Vagina (tissue), 2 donors: Measurements from ENCODE around the gene CTNND2. TPM values are rescaled to one million over a fixed set of nuclear protein-coding genes. Genes with fewer than 3 reads are reported as not detected.

ENCODE experiments used
- DNase-seq, 2 donors: peaks; one replicate each; pipeline ENCODE4 v3.0.0-alpha.2; 2017; ENCODE audit errors: extremely low spot score in 2 of 2
- H3K27ac ChIP-seq: fragments of 200-600 bp; sonication (generic); one replicate; pipeline ENCODE4 v1.5.1; 2019
- H3K27me3 ChIP-seq: fragments of 200-600 bp; sonication (generic); one replicate; pipeline ENCODE4 v1.5.1; 2019
- H3K36me3 ChIP-seq, 2 donors: fragments of 200-600 bp; sonication (generic); one replicate each; pipeline ENCODE4 v1.5.1; 2017 to 2019
- H3K4me1 ChIP-seq: fragments of 200-600 bp; sonication (generic); one replicate; pipeline ENCODE4 v1.5.1; 2019
- H3K4me3 ChIP-seq, 2 donors: fragments of 200-600 bp; sonication (generic); 1 replicate in 1 of 2; 2 replicates in 1 of 2; pipeline ENCODE4 v1.5.1; 2016 to 2019
- H3K9me3 ChIP-seq: fragments of 200-600 bp; sonication (generic); one replicate; pipeline ENCODE4 v1.5.1; 2019
- CTCF ChIP-seq, 3 experiments: fragments of 450-650 bp in 2 of 3; fragments of 200-600 bp in 1 of 3; sonication (generic) in 1 of 3; IDR thresholded peaks; one replicate each; pipeline ENCODE4 v1.5.1; 2017 to 2019; ENCODE audit warnings: antibody characterized with exemption in 3 of 3, mild to moderate bottlenecking in 2 of 3, moderate library complexity in 2 of 3
- POLR2A ChIP-seq, 2 donors: fragments of 450-650 bp; IDR thresholded peaks; one replicate each; pipeline ENCODE4 v1.6.1; 2017; ENCODE audit warnings: antibody characterized with exemption in 2 of 2, mild to moderate bottlenecking in 2 of 2, moderate library complexity in 2 of 2
- POLR2AphosphoS5 ChIP-seq, 2 donors: sonication (generic); formaldehyde crosslinking; IDR thresholded peaks; one replicate each; pipeline ENCODE4 v1.9.0; 2017; ENCODE audit warnings: antibody characterized with exemption in 2 of 2, mild to moderate bottlenecking in 2 of 2, low read depth in 1 of 2; ENCODE audit not compliant: insufficient read depth in 1 of 2
- intact Hi-C: fragments of 100-400 bp; cut with DNase I; formaldehyde crosslinking; loops from one replicate; pipeline ENCODE4 v1.15.1; 2023
- total RNA-seq: library from RNA; depleted of rRNA; stranded (reverse); fragments of >200 nt; gene quantifications from one replicate; pipeline ENCODE4 v1.2.3, GENCODE V29; 2016

The CTNND2 gene
- total RNA-seq, 1 donor from 2014 or later = 1.7 TPM

GRCh38 chr5:11815916-11816315 is 88.3 kb downstream of the CTNND2 start:
- intact Hi-C loops = no loop called here
- H3K36me3 ChIP-seq = no peaks in the 10 kb centered on the region
- no peak for TF ChIP-seq CTCF (IDR thresholded peaks at IDR 0.05)
- TF ChIP-seq POLR2A (IDR thresholded peaks at IDR 0.05) = no peak
- no peak for TF ChIP-seq POLR2AphosphoS5 (IDR thresholded peaks at IDR 0.05; ENCODE audit: insufficient read depth in 1 of 2, low read depth in 1 of 2)
- no peak overlapping the region for H3K4me3 ChIP-seq
- no peaks in the 10 kb centered on the region for H3K9me3 ChIP-seq
- no peaks in the 10 kb centered on the region for H3K4me1 ChIP-seq
- no peak overlapping the region for H3K27ac ChIP-seq
- no peaks in the 10 kb centered on the region for H3K27me3 ChIP-seq
- DNase-seq = no peak

- intact Hi-C loops = no loop called here
- DNase-seq = no peak
- H3K27ac ChIP-seq = no peak overlapping the region
Observed at GRCh38 chr5:11815481-11815880, 88.8 kb downstream of the CTNND2 start.

GRCh38 chr5:11814373-11814772 is 89.9 kb downstream of the CTNND2 start:
- Histone ChIP-seq H3K9me3 (no peaks in the 10 kb centered on the region), H3K4me3 (no peak overlapping the region), H3K27ac (no peak overlapping the region), H3K27me3 (no peaks in the 10 kb centered on the region), H3K36me3 (no peaks in the 10 kb centered on the region), H3K4me1 (no peaks in the 10 kb centered on the region)
- no peak for TF ChIP-seq POLR2A (IDR thresholded peaks at IDR 0.05)
- intact Hi-C loops = no loop called here
- no peak for DNase-seq

More at GRCh38 chr5:11815481-11815880, 88.8 kb downstream of the CTNND2 start:
- H3K4me1 ChIP-seq = no peaks in the 10 kb centered on the region
- H3K27me3 ChIP-seq = no peaks in the 10 kb centered on the region
- H3K4me3 ChIP-seq = no peak overlapping the region
- H3K9me3 ChIP-seq = no peaks in the 10 kb centered on the region
- no peaks in the 10 kb centered on the region for H3K36me3 ChIP-seq
- TF ChIP-seq POLR2AphosphoS5 (IDR thresholded peaks at IDR 0.05; ENCODE audit: insufficient read depth in 1 of 2, low read depth in 1 of 2) = no peak

GRCh38 chr5:11809407-11809806 is 94.8 kb downstream of the CTNND2 start:
- H3K4me3 ChIP-seq = no peak overlapping the region
- H3K36me3 ChIP-seq = no peaks in the 10 kb centered on the region
- TF ChIP-seq POLR2A (IDR thresholded peaks at IDR 0.05) (no peak), POLR2AphosphoS5 (IDR thresholded peaks at IDR 0.05; ENCODE audit: insufficient read depth in 1 of 2, low read depth in 1 of 2) (no peak), CTCF (IDR thresholded peaks at IDR 0.05) (no peak)
- H3K27me3 ChIP-seq = no peaks in the 10 kb centered on the region
- H3K4me1 ChIP-seq = no peaks in the 10 kb centered on the region
- H3K9me3 ChIP-seq = no peaks in the 10 kb centered on the region
- intact Hi-C loops = no loop called here
- no peak for DNase-seq
- H3K27ac ChIP-seq = no peak overlapping the region

- intact Hi-C loops = no loop called here
Observed at GRCh38 chr5:11803436-11803835, 100.8 kb downstream of the CTNND2 start.

GRCh38 chr5:11801061-11801460 is 103.2 kb downstream of the CTNND2 start:
- Histone ChIP-seq H3K27ac (no peak overlapping the region), H3K4me3 (no peak overlapping the region), H3K27me3 (no peaks in the 10 kb centered on the region), H3K9me3 (no peaks in the 10 kb centered on the region), H3K36me3 (no peaks in the 10 kb centered on the region), H3K4me1 (no peaks in the 10 kb centered on the region)
- no peak for DNase-seq
- intact Hi-C loops = no loop called here
- TF ChIP-seq POLR2AphosphoS5 (IDR thresholded peaks at IDR 0.05; ENCODE audit: insufficient read depth in 1 of 2, low read depth in 1 of 2) (no peak), CTCF (IDR thresholded peaks at IDR 0.05) (no peak), POLR2A (IDR thresholded peaks at IDR 0.05) (no peak)

More at GRCh38 chr5:11803436-11803835, 100.8 kb downstream of the CTNND2 start:
- H3K36me3 ChIP-seq = no peaks in the 10 kb centered on the region
- no peak for TF ChIP-seq POLR2A (IDR thresholded peaks at IDR 0.05)
- no peak for TF ChIP-seq CTCF (IDR thresholded peaks at IDR 0.05)
- TF ChIP-seq POLR2AphosphoS5 (IDR thresholded peaks at IDR 0.05; ENCODE audit: insufficient read depth in 1 of 2, low read depth in 1 of 2) = no peak
- no peaks in the 10 kb centered on the region for H3K9me3 ChIP-seq
- no peaks in the 10 kb centered on the region for H3K4me1 ChIP-seq
- no peak overlapping the region for H3K4me3 ChIP-seq
- no peak overlapping the region for H3K27ac ChIP-seq
- DNase-seq = no peak
- H3K27me3 ChIP-seq = no peaks in the 10 kb centered on the region
